HG03066 (cell line): ENCODE results near the gene FANCG.

ENCODE experiments used
- ATAC-seq: cut with Tn5 transposase; IDR thresholded peaks from one replicate; pipeline ENCODE4 v1.9.1; 2021; ENCODE audit warnings: low read depth; ENCODE audit not compliant: unreplicated experiment

FANCG gene

GRCh38 chr9:35079426-35080341 lies at the start of gene FANCG:
Gene FANCG, minus strand, starts transcription at chr9:35079942. Its CDS starts 418 bp downstream, at chr9:35079524.
- ATAC-seq: peak; percentile 94

- ATAC-seq: peak; percentile 52
Observed at GRCh38 chr9:35116898-35117551, 37.3 kb upstream of the FANCG start.

- ATAC-seq: no peak
Observed at GRCh38 chr9:35116539-35116897, 36.8 kb upstream of the FANCG start.

- ATAC-seq: peak; percentile 63
Observed at GRCh38 chr9:35115680-35116538, 36.2 kb upstream of the FANCG start, which contains the start of gene ATOSB. Gene ATOSB, minus strand, starts transcription at chr9:35115862. Its CDS starts 7,588 bp downstream, at chr9:35108274.

- no peak for ATAC-seq
Observed at GRCh38 chr9:35114840-35115628, 35.3 kb upstream of the FANCG start.

GRCh38 chr9:35114113-35114839 lies 34.5 kb upstream of the FANCG start:
- ATAC-seq: no peak

- ATAC-seq: no peak
Observed at GRCh38 chr9:35112257-35113020, 32.7 kb upstream of the FANCG start.

- peak; percentile 56 for ATAC-seq
Observed at GRCh38 chr9:35111001-35111933, 31.5 kb upstream of the FANCG start.

GRCh38 chr9:35110327-35110761 lies 30.6 kb upstream of the FANCG start:
- ATAC-seq: no peak

GRCh38 chr9:35108946-35109575 lies 29.3 kb upstream of the FANCG start:
- ATAC-seq: no peak

- ATAC-seq: no peak
Observed at GRCh38 chr9:35108461-35108860, 28.7 kb upstream of the FANCG start.

GRCh38 chr9:35107297-35108290 lies 27.9 kb upstream of the FANCG start:
- ATAC-seq: no peak

GRCh38 chr9:35106343-35106730 lies 26.6 kb upstream of the FANCG start:
- ATAC-seq: no peak

- no peak for ATAC-seq
Observed at GRCh38 chr9:35105571-35106342, 26.0 kb upstream of the FANCG start.

- no peak for ATAC-seq
Observed at GRCh38 chr9:35105126-35105525, 25.4 kb upstream of the FANCG start.
